Hepatocyte (in vitro differentiated cells): ENCODE results near the gene DYNLL2.

Experiments
- CTCF ChIP-seq: fragments of 200-600 bp; sonication (generic); IDR thresholded peaks from 2 replicates; pipeline ENCODE4 v1.5.1; 2016; ENCODE audit warnings: antibody characterized with exemption, mild to moderate bottlenecking; ENCODE audit not compliant: poor library complexity
- EZH2 ChIP-seq: fragments of 200-600 bp; sonication (generic); IDR thresholded peaks from 2 replicates; pipeline ENCODE4 v1.6.1; 2016; ENCODE audit warnings: antibody characterized with exemption, mild to moderate bottlenecking, borderline replicate concordance
- EZH2phosphoT487 ChIP-seq: fragments of 200-600 bp; sonication (generic); IDR thresholded peaks from one replicate; pipeline ENCODE4 v1.6.1; 2018; ENCODE audit warnings: antibody characterized with exemption, mild to moderate bottlenecking, low read depth, moderate library complexity; ENCODE audit not compliant: unreplicated experiment, severe bottlenecking

DNA sequence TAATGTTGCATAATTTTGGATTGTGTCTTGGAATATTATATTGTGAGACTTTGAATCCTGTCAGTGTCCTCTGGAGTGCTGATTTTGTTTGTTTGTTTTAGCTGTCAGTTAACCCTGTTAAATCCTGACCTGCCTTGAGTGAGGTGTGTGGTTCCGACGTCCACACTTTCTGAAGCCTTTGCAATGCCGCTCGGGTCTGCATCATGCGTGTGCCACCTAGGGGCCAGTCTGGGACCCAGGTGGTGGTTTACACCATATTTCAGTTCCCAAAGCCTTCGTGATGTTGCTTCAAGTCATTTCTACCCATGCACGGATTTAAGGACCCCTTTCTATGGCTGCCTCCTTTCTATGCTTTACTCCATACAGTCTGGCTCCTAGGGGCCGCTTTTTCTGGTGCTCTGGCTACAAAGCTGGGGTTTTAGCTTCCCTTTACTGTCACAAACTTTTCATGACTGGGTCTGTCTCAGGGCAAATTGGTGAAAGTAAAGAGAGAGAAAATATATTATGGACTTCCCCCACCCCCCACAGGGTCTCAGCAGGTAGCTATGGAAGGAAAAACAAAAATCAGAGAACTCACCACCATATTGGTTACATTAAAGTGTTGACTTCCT lies 53.6 kb downstream of the DYNLL2 start:
- TF ChIP-seq CTCF (peak; percentile 32), EZH2 (no peak), EZH2phosphoT487 (no peak)
